GM21529 (cell line): Measurements from ENCODE around the gene TRAK1.

Source experiments
- ATAC-seq: cut with Tn5 transposase; IDR thresholded peaks from one replicate; pipeline ENCODE4 v1.9.1; 2021; ENCODE audit not compliant: unreplicated experiment

The TRAK1 gene

GRCh38 chr3:42149532-42149931, 58.4 kb downstream of the TRAK1 start:
- no peak for ATAC-seq

GRCh38 chr3:42149975-42150374, 58.8 kb downstream of the TRAK1 start:
- ATAC-seq: no peak

GRCh38 chr3:42151596-42152168, 60.5 kb downstream of the TRAK1 start:
- ATAC-seq: no peak

GRCh38 chr3:42152193-42152592, 61.0 kb downstream of the TRAK1 start:
- ATAC-seq: no peak

- no peak for ATAC-seq
Observed at GRCh38 chr3:42153039-42153438, 61.9 kb downstream of the TRAK1 start.

- no peak for ATAC-seq
Observed at GRCh38 chr3:42157540-42158538, 66.7 kb downstream of the TRAK1 start.

- no peak for ATAC-seq
Observed at GRCh38 chr3:42159147-42159546, 68.0 kb downstream of the TRAK1 start.

GRCh38 chr3:42159706-42160472, 68.7 kb downstream of the TRAK1 start:
- ATAC-seq: peak; percentile 57

- no peak for ATAC-seq
Observed at GRCh38 chr3:42161050-42161935, 70.1 kb downstream of the TRAK1 start.

GRCh38 chr3:42162462-42162861, 71.3 kb downstream of the TRAK1 start:
- no peak for ATAC-seq

GRCh38 chr3:42163622-42164244, 72.6 kb downstream of the TRAK1 start:
- ATAC-seq: no peak

GRCh38 chr3:42164656-42165055, 73.5 kb downstream of the TRAK1 start:
- ATAC-seq: no peak

- ATAC-seq: no peak
Observed at GRCh38 chr3:42165211-42165610, 74.1 kb downstream of the TRAK1 start.

- no peak for ATAC-seq
Observed at GRCh38 chr3:42166214-42166613, 75.1 kb downstream of the TRAK1 start.

- no peak for ATAC-seq
Observed at GRCh38 chr3:42166662-42167300, 75.6 kb downstream of the TRAK1 start.

GRCh38 chr3:42169579-42170120, 78.5 kb downstream of the TRAK1 start:
- no peak for ATAC-seq

- no peak for ATAC-seq
Observed at GRCh38 chr3:42172047-42172654, 81.0 kb downstream of the TRAK1 start.

GRCh38 chr3:42173307-42173706, 82.2 kb downstream of the TRAK1 start:
- no peak for ATAC-seq
